Measurements from ENCODE around the gene CLDN20. TPM values are rescaled to one million over a fixed set of nuclear protein-coding genes. Genes with fewer than 3 reads are reported as not detected.
"Not testable (repeated sequence)": the region's sequence is repeated elsewhere in the genome, so short reads cannot be mapped to it uniquely, and the experiment has no call there.

The CLDN20 gene
- total RNA-seq, 1 experiment from 2014 or later, result not detected

DNA sequence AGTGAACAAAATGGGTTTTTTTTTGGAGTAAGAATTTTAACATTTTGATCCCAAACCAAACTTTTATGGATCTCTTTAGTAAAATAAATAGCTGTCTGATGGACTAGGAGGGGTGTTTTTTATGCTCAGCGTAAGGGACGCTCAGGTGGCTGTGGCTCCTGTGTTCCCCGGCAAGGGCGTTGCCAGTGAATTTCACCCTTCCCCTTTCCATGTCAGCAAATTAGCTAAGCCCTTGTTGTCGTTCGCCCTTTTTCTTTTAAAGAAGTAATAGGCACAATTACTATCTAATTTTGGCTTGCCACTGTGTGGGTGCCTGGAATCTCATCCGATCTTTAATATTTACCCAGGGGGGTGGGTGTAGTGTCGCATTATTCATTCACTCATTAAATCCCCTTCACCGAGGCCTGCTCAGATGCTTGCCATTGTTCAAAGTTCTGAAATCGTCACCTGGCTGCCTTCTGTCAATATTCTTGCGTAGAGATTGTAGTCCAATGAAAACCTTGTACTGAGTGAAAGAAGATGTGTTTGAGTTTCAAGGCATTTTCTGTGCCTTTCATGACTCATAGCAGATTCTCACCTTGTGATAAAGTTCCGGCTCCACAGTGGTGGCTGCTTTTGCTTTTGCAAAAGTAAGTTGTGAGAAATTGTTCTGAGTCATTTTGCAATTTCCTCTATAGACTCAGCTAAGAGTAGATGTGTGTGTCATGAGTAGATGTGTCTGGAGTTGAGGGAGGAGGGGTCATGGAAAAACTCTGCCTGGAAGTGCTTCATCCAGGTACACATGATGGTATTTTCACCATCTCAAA lies 40.0 kb upstream of the CLDN20 start:
- Histone ChIP-seq H3K27me3 (ENCODE audit: low read length) (no peaks in the 10 kb centered on the region), H3K4me3 (ENCODE audit: low read length) (no peak overlapping the region), H3K9me2 (replicated peaks; ENCODE audit: insufficient read depth, low read length) (no peaks in the 10 kb centered on the region), H3K9me3 (ENCODE audit: low read length) (no peaks in the 10 kb centered on the region), H3K4me2 (ENCODE audit: low read depth, low read length, poor library complexity, severe bottlenecking) (no peak overlapping the region), H3K27ac (ENCODE audit: low read length) (no peak overlapping the region), H3K9ac (ENCODE audit: low read length) (no peak overlapping the region), H3K4me1 (ENCODE audit: low read length) (no peaks in the 10 kb centered on the region), H4K20me1 (ENCODE audit: insufficient read depth, low read depth, low read length) (no peaks in the 10 kb centered on the region), H3K36me3 (ENCODE audit: insufficient read depth, low read length) (no peaks in the 10 kb centered on the region), H2AFZ (ENCODE audit: low read length) (no peak overlapping the region), H3K79me2 (ENCODE audit: low read length) (no peaks in the 10 kb centered on the region)
- DNase-seq, result no peak

DNA sequence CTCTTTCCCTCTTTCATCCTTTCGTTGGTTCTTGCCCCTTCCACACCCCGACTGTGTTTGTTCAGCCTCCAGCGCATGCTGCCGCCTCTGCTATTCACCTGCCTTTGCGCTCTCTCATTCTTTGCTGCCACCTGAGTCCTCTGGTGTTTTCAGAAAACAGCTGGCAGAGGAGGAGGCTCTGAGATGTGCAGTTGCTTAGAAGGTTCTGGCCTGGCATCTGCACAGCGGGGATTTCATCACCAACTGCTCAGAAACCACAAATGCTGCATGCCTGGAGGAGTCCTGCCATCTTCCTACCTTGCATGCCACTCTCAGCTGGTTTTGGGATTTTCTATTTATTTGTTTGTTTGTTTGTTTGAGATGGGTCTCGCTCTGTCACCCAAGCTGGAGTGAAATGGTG lies 39.2 kb upstream of the CLDN20 start:
- no peaks in the 10 kb centered on the region for H3K79me2 ChIP-seq (ENCODE audit: low read length)
- H3K9me2 ChIP-seq (replicated peaks; ENCODE audit: insufficient read depth, low read length), result no peaks in the 10 kb centered on the region
- H3K4me3 ChIP-seq (ENCODE audit: low read length), result no peak overlapping the region
- no peaks in the 10 kb centered on the region for H3K27me3 ChIP-seq (ENCODE audit: low read length)
- H2AFZ ChIP-seq (ENCODE audit: low read length), result no peak overlapping the region
- H4K20me1 ChIP-seq (ENCODE audit: insufficient read depth, low read depth, low read length), result no peaks in the 10 kb centered on the region
- no peaks in the 10 kb centered on the region for H3K36me3 ChIP-seq (ENCODE audit: insufficient read depth, low read length)
- H3K9me3 ChIP-seq (ENCODE audit: low read length), result no peaks in the 10 kb centered on the region
- DNase-seq, result no peak
- no peak overlapping the region for H3K4me2 ChIP-seq (ENCODE audit: low read depth, low read length, poor library complexity, severe bottlenecking)
- H3K27ac ChIP-seq (ENCODE audit: low read length), result no peak overlapping the region
- no peak overlapping the region for H3K9ac ChIP-seq (ENCODE audit: low read length)
- no peaks in the 10 kb centered on the region for H3K4me1 ChIP-seq (ENCODE audit: low read length)

DNA sequence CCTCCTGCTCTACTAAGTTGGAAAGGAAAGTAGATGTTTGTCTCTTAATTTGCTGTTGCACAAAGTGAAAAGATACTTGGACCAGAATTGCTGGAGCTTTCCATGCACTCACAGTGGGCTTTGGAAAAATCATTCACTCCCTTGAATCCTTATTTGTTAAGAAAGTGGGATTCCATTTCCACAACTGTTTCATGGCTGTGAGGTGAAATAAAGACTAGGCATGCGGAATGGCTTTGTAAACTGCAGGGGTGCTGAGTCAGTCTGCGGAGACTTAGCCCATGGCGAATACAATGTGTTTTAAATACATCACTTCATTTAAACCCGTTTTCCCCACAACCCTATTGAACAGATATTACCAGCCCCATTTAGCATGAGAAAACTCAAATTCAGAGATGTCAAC lies 36.8 kb upstream of the CLDN20 start:
- DNase-seq, result no peak
- H3K27ac ChIP-seq (ENCODE audit: low read length), result no peak overlapping the region
- no peak overlapping the region for H3K9ac ChIP-seq (ENCODE audit: low read length)
- H3K4me3 ChIP-seq (ENCODE audit: low read length), result no peak overlapping the region
- H3K4me2 ChIP-seq (ENCODE audit: low read depth, low read length, poor library complexity, severe bottlenecking), result no peak overlapping the region
- H3K9me3 ChIP-seq (ENCODE audit: low read length), result no peaks in the 10 kb centered on the region
- no peaks in the 10 kb centered on the region for H3K4me1 ChIP-seq (ENCODE audit: low read length)
- H3K36me3 ChIP-seq (ENCODE audit: insufficient read depth, low read length), result no peaks in the 10 kb centered on the region
- no peaks in the 10 kb centered on the region for H3K9me2 ChIP-seq (replicated peaks; ENCODE audit: insufficient read depth, low read length)
- H3K27me3 ChIP-seq (ENCODE audit: low read length), result no peaks in the 10 kb centered on the region
- no peaks in the 10 kb centered on the region for H3K79me2 ChIP-seq (ENCODE audit: low read length)
- no peak overlapping the region for H2AFZ ChIP-seq (ENCODE audit: low read length)
- H4K20me1 ChIP-seq (ENCODE audit: insufficient read depth, low read depth, low read length), result no peaks in the 10 kb centered on the region

DNA sequence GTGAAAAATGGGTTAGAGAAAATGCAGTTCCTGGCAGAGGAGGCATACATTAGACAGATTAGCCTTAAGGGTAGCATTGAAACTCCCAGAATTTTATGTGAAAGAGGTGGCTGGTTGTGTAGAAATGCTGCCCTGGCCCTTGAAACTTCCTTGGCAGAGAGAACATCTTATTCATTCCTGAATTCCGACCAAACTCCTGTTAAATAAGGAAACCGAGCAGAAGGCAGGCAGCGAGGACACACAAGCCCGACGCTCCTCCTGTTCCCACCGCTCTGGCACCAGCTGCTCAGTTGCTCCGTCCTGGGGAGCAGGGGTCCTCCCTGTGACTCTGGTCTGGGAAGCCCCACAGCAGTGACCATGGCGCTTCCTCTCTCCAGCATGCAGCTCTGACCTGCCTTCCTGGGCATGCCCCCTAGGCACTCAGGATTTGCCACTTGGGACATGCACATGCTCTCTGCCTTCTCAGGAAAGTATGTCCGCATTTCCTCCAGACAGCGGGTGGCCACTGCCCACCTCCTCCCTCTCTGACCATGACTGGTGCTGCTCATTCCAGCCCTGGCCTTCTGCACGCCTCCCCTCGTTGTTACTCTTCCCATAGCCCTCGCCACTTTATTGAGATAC lies 35.2 kb upstream of the CLDN20 start:
- Histone ChIP-seq H2AFZ (ENCODE audit: low read length) (no peak overlapping the region), H3K9me2 (replicated peaks; ENCODE audit: insufficient read depth, low read length) (no peaks in the 10 kb centered on the region), H3K36me3 (ENCODE audit: insufficient read depth, low read length) (no peaks in the 10 kb centered on the region), H3K4me3 (ENCODE audit: low read length) (no peak overlapping the region), H3K79me2 (ENCODE audit: low read length) (no peaks in the 10 kb centered on the region), H3K9ac (ENCODE audit: low read length) (no peak overlapping the region), H3K27me3 (ENCODE audit: low read length) (no peaks in the 10 kb centered on the region), H3K27ac (ENCODE audit: low read length) (no peak overlapping the region), H3K9me3 (ENCODE audit: low read length) (no peaks in the 10 kb centered on the region), H4K20me1 (ENCODE audit: insufficient read depth, low read depth, low read length) (no peaks in the 10 kb centered on the region), H3K4me2 (ENCODE audit: low read depth, low read length, poor library complexity, severe bottlenecking) (no peak overlapping the region), H3K4me1 (ENCODE audit: low read length) (no peaks in the 10 kb centered on the region)
- DNase-seq, result no peak

DNA sequence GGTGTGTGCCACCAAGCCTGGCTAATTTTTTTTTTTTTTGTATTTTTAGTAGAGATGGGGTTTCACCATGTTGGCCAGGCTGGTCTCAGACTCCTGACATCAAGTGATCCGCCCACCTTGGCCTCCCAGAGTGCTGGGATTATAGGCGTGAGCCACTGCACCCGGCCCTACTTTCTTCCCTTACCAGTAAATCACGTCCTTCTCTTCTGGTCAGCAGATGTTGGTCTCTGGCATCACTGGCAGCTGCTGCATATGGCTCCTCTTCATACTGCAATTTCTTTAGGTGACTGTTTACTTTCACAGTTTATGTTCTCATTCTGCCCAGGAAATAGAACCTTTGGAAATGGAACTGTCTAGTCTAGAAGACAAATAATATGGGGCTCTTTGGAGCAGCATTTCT lies 32.8 kb upstream of the CLDN20 start:
- H2AFZ ChIP-seq (ENCODE audit: low read length); H3K79me2 ChIP-seq (ENCODE audit: low read length); DNase-seq; H3K4me3 ChIP-seq (ENCODE audit: low read length); H3K9me2 ChIP-seq (replicated peaks; ENCODE audit: insufficient read depth, low read length); H3K9ac ChIP-seq (ENCODE audit: low read length); H3K4me2 ChIP-seq (ENCODE audit: low read depth, low read length, poor library complexity, severe bottlenecking); H3K27me3 ChIP-seq (ENCODE audit: low read length); H3K9me3 ChIP-seq (ENCODE audit: low read length); H3K4me1 ChIP-seq (ENCODE audit: low read length); H3K36me3 ChIP-seq (ENCODE audit: insufficient read depth, low read length); H4K20me1 ChIP-seq (ENCODE audit: insufficient read depth, low read depth, low read length); H3K27ac ChIP-seq (ENCODE audit: low read length): not testable (repeated sequence)

DNA sequence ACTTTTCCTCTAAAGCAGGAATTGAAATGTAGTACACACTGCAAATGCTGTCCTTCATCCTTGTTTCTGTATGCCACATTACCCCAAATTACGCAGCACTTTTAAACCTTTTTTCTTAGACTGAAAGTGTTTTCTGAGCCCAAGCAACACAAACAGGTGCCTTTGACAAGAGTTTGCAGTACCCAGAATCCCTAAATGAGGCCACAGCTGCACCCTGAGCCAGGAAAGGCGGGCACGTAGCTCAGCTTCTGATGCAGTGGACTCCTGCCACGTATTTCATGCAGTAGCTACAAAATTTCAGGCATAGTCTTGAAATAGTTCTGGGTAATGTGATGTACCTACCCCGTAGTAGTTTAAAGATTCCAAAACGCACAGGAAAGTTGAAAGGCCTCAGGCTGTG lies 31.0 kb upstream of the CLDN20 start:
- Histone ChIP-seq H4K20me1 (ENCODE audit: insufficient read depth, low read depth, low read length) (no peaks in the 10 kb centered on the region), H3K4me2 (ENCODE audit: low read depth, low read length, poor library complexity, severe bottlenecking) (no peak overlapping the region), H3K79me2 (ENCODE audit: low read length) (no peaks in the 10 kb centered on the region), H3K9me3 (ENCODE audit: low read length) (no peaks in the 10 kb centered on the region), H3K9ac (ENCODE audit: low read length) (no peak overlapping the region), H3K9me2 (replicated peaks; ENCODE audit: insufficient read depth, low read length) (no peaks in the 10 kb centered on the region), H3K4me3 (ENCODE audit: low read length) (no peak overlapping the region), H3K27ac (ENCODE audit: low read length) (no peak overlapping the region), H3K27me3 (ENCODE audit: low read length) (no peaks in the 10 kb centered on the region), H2AFZ (ENCODE audit: low read length) (no peak overlapping the region), H3K36me3 (ENCODE audit: insufficient read depth, low read length) (no peaks in the 10 kb centered on the region), H3K4me1 (ENCODE audit: low read length) (no peaks in the 10 kb centered on the region)
- DNase-seq, result no peak

DNA sequence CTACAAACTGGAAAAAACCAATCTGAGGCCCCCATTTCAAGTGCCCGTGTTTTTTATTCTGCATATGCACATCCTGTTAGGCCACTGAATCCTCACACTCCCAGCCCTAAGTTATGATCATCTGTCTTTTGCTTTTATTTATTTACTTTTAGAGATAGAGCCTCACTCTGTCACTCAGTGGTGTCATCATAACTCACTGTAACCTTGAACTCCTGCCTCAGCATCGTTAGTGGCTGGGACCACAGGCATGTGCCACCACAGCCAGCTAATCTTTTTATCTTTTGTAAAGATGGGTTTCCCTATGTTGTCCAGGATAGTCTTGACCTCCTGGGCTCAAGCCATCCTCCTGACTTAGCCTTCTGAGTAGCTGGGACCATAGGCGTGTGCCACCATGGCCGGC lies 29.6 kb upstream of the CLDN20 start:
- H4K20me1 ChIP-seq (ENCODE audit: insufficient read depth, low read depth, low read length), result no peaks in the 10 kb centered on the region
- H2AFZ ChIP-seq (ENCODE audit: low read length), result no peak overlapping the region
- DNase-seq, result no peak
- no peak overlapping the region for H3K27ac ChIP-seq (ENCODE audit: low read length)
- no peaks in the 10 kb centered on the region for H3K9me3 ChIP-seq (ENCODE audit: low read length)
- no peaks in the 10 kb centered on the region for H3K4me1 ChIP-seq (ENCODE audit: low read length)
- H3K79me2 ChIP-seq (ENCODE audit: low read length), result no peaks in the 10 kb centered on the region
- no peaks in the 10 kb centered on the region for H3K27me3 ChIP-seq (ENCODE audit: low read length)
- H3K9me2 ChIP-seq (replicated peaks; ENCODE audit: insufficient read depth, low read length), result no peaks in the 10 kb centered on the region
- no peak overlapping the region for H3K4me3 ChIP-seq (ENCODE audit: low read length)
- H3K9ac ChIP-seq (ENCODE audit: low read length), result no peak overlapping the region
- H3K36me3 ChIP-seq (ENCODE audit: insufficient read depth, low read length), result no peaks in the 10 kb centered on the region
- no peak overlapping the region for H3K4me2 ChIP-seq (ENCODE audit: low read depth, low read length, poor library complexity, severe bottlenecking)

DNA sequence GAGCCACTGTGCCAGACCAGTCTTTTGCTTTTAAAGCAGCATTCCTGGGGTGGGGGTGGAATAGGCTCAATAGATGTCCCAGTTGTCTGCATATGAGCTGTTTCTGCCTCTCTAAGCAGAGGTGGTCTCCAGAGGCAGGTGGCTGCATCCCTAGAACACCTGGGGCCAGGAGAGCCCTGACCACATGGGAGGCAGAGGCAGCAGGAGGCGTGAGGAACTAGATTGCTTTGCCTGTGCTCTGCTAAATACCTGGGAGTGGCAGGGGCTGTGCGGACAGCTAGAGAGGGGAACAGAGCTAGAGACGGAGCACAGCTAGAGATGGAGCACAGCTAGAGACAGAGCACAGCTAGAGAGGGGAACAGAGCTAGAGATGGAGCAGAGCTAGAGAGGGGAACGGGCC lies 29.1 kb upstream of the CLDN20 start:
- Histone ChIP-seq H3K9ac (ENCODE audit: low read length) (no peak overlapping the region), H3K9me2 (replicated peaks; ENCODE audit: insufficient read depth, low read length) (no peaks in the 10 kb centered on the region), H3K27ac (ENCODE audit: low read length) (no peak overlapping the region), H3K4me1 (ENCODE audit: low read length) (no peaks in the 10 kb centered on the region), H3K4me2 (ENCODE audit: low read depth, low read length, poor library complexity, severe bottlenecking) (no peak overlapping the region), H3K79me2 (ENCODE audit: low read length) (no peaks in the 10 kb centered on the region), H3K27me3 (ENCODE audit: low read length) (no peaks in the 10 kb centered on the region), H3K4me3 (ENCODE audit: low read length) (no peak overlapping the region), H2AFZ (ENCODE audit: low read length) (no peak overlapping the region), H4K20me1 (ENCODE audit: insufficient read depth, low read depth, low read length) (no peaks in the 10 kb centered on the region), H3K9me3 (ENCODE audit: low read length) (no peaks in the 10 kb centered on the region), H3K36me3 (ENCODE audit: insufficient read depth, low read length) (no peaks in the 10 kb centered on the region)
- no peak for DNase-seq

Data from Karpas-422 (cell line).